ENCODE results near the gene DOLPP1. TPM values are rescaled to one million over a fixed set of nuclear protein-coding genes. Genes with fewer than 3 reads are reported as not detected.

Gene DOLPP1
- total and polyA plus RNA-seq, 2 of the 13 experiments (the other 11 are each of a cell fraction or from before 2014, with no cell fraction given): 21.0 to 34.1 TPM

- Histone ChIP-seq H4K20me1 (ENCODE audit: insufficient read depth, low read length) (no peaks in the 10 kb centered on the region), H2AFZ (ENCODE audit: low read length) (no peak overlapping the region), H3K4me1 (ENCODE audit: insufficient read depth, low read length) (peaks cover 5% of the 10 kb centered on the region), H3K4me3 (replicated peaks in 1 of 3; ENCODE audit: insufficient read depth in 1 of 3, low read depth in 2 of 3, low read length in 3 of 3) (no peak overlapping the region), H3K79me2 (ENCODE audit: insufficient read depth, low read length) (no peaks in the 10 kb centered on the region), H3K27ac (ENCODE audit: extremely low read length, insufficient read depth, low read length) (no peak overlapping the region), H3K27me3 (ENCODE audit: control insufficient read depth in 1 of 2, insufficient read depth in 2 of 2, low read length in 2 of 2) (no peaks in the 10 kb centered on the region), H3K36me3 (replicated peaks in 1 of 2; ENCODE audit: control insufficient read depth in 1 of 2, insufficient read depth in 2 of 2, low read length in 2 of 2) (peaks cover 10 to 44% of the 10 kb centered on the region in 2 experiments), H3K9ac (ENCODE audit: insufficient read depth, low read depth, low read length) (no peak overlapping the region), H3K9me3 (ENCODE audit: low read length) (no peaks in the 10 kb centered on the region), H3K4me2 (ENCODE audit: low read depth, low read length) (no peak overlapping the region)
- no peak for FAIRE-seq
- BruUV-seq (replicated peaks): no TSS peak
- no peak for DNase-seq (ENCODE audit: low spot score)
- 0 out of 2 replicates have a peak, but pooled peaks have one; percentile 27 for TF ChIP-seq RBFOX2 (IDR thresholded peaks at IDR 0.05; ENCODE audit: low read depth, low read length)
- no peak for TF ChIP-seq ZNF510 (CRISPR knock-in tag; IDR thresholded peaks at IDR 0.05; ENCODE audit: low read depth)
- WGBS (ENCODE audit: low lambda C conversion rate): 98% methylated on average over 7 of the region's 15 CpGs
- POLR2A ChIA-PET: no interaction called here
- intact Hi-C loops (cut with micrococcal nuclease; ENCODE audit: unreplicated experiment) (no loop called here), in situ Hi-C loops (cut with HindIII; ENCODE audit: extremely low pct_ligation_motif_present, low pct_unique_long_range_greater_than_20kb) (no loop called here)
- no peak for ATAC-seq
- CTCF ChIA-PET (ENCODE audit: low intra/inter-chr PET ratio, low total read pairs): no interaction called here
Observed at GRCh38 chr9:129089246-129089645, 8.3 kb downstream of the DOLPP1 start.

DNA sequence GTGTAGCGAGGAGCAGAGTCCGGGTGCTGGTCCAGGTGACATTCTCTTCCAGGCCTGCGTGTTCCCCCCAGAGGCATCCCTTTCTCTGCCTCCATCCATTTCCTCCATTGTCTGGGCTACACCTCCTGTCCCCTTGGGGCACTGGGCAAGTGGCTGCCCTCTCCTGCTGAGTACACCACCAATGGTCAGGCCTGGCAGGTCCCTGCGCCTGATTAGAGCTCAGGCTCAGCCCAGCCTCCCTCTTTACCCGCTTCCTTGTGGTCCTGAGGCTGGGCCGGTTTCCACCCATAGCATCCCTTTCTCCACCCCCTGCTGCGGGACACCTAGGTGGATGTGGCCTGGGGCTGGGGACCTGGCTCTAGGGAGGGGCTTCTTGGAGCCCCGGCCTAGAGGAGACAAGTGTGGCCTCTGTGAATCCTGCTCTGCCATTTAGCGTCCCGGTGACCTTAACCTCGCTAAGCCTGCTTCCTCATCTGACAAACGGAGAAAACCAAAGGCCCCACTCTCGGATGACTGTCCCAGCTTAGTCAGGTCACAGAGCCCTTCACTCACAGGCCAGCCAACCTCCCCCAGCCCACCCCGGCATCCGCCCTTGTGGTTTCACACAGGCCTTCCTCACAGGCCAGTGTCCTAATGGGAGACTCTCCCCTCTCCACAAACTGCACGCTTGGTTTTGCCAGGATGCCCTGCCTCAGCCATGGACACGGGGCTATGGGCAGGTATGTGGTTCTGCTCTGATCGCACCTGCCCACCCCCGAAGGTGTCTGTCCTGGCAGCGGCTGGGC lies 12.9 kb downstream of the DOLPP1 start:
- no peaks in the 10 kb centered on the region for H3K9me3 ChIP-seq (ENCODE audit: low read length)
- no peaks in the 10 kb centered on the region for H3K27me3 ChIP-seq (ENCODE audit: control insufficient read depth in 1 of 2, insufficient read depth in 2 of 2, low read length in 2 of 2)
- intact Hi-C loops (cut with micrococcal nuclease; ENCODE audit: unreplicated experiment) (no loop called here), in situ Hi-C loops (cut with HindIII; ENCODE audit: extremely low pct_ligation_motif_present, low pct_unique_long_range_greater_than_20kb) (no loop called here)
- BruUV-seq (replicated peaks): no TSS peak
- TF ChIP-seq AKAP8 (CRISPR knock-in tag; IDR thresholded peaks at IDR 0.05): 0 out of 2 replicates have a peak, but pooled peaks have one; percentile 52
- no peak for TF ChIP-seq PITX1 (CRISPR knock-in tag; IDR thresholded peaks at IDR 0.05)
- no peak for TF ChIP-seq ZBTB38 (CRISPR knock-in tag; IDR thresholded peaks at IDR 0.05)
- 0 out of 4 replicates have a peak, but pooled peaks of 1 of the 2 experiments have one; percentile 16 for TF ChIP-seq POLR2A (IDR thresholded peaks at IDR 0.05; ENCODE audit: insufficient read depth in 1 of 2, low read depth in 2 of 2, low read length in 2 of 2)
- TF ChIP-seq AGO2 (optimal IDR thresholded peaks at IDR 0.05; ENCODE audit: low read depth, low read length): peak; percentile 20
- no peak overlapping the region for H3K9ac ChIP-seq (ENCODE audit: insufficient read depth, low read depth, low read length)
- POLR2A ChIA-PET: interaction anchor here (1.2 to 2.3 kb wide), 3 partner anchors 9 to 13 kb away, joined by 3 to 11 read pairs (median 4); partner anchors contain the start of gene DOLPP1
- peaks cover 9% of the 10 kb centered on the region for H3K4me1 ChIP-seq (ENCODE audit: insufficient read depth, low read length)
- H3K36me3 ChIP-seq (replicated peaks in 1 of 2; ENCODE audit: control insufficient read depth in 1 of 2, insufficient read depth in 2 of 2, low read length in 2 of 2): peaks cover 3 to 15% of the 10 kb centered on the region in 2 experiments; a peak in 4 of 5 replicates
- 76% methylated on average over 16 of the region's 20 CpGs for WGBS (ENCODE audit: low lambda C conversion rate)
- CTCF ChIA-PET (ENCODE audit: low intra/inter-chr PET ratio, low total read pairs): no interaction called here
- FAIRE-seq: no peak
- no peak overlapping the region for H3K4me3 ChIP-seq (replicated peaks in 1 of 3; ENCODE audit: insufficient read depth in 1 of 3, low read depth in 2 of 3, low read length in 3 of 3)
- H2AFZ ChIP-seq (ENCODE audit: low read length): no peak overlapping the region
- H3K27ac ChIP-seq (ENCODE audit: extremely low read length, insufficient read depth, low read length): no peak overlapping the region
- ATAC-seq: peak; percentile 25
- no peaks in the 10 kb centered on the region for H3K79me2 ChIP-seq (ENCODE audit: insufficient read depth, low read length)
- no peak for DNase-seq (ENCODE audit: low spot score)
- no peaks in the 10 kb centered on the region for H4K20me1 ChIP-seq (ENCODE audit: insufficient read depth, low read length)
- no peak overlapping the region for H3K4me2 ChIP-seq (ENCODE audit: low read depth, low read length)

Data from HepG2 (cell line).